Measurements from ENCODE around the gene REM2.

REM2 gene, protein sequence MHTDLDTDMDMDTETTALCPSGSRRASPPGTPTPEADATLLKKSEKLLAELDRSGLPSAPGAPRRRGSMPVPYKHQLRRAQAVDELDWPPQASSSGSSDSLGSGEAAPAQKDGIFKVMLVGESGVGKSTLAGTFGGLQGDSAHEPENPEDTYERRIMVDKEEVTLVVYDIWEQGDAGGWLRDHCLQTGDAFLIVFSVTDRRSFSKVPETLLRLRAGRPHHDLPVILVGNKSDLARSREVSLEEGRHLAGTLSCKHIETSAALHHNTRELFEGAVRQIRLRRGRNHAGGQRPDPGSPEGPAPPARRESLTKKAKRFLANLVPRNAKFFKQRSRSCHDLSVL

GRCh38 chr14:22883173-22883976 is at the start of gene REM2:
REM2 (plus strand) TSS chr14:22883222; CDS start chr14:22883288, 66 bp downstream.
- intact Hi-C loops (cut with DNase I) = no loop called here
- DNase-seq = peak in 7 of 42 donors; percentile 26 to 55 (median 31)

DNA sequence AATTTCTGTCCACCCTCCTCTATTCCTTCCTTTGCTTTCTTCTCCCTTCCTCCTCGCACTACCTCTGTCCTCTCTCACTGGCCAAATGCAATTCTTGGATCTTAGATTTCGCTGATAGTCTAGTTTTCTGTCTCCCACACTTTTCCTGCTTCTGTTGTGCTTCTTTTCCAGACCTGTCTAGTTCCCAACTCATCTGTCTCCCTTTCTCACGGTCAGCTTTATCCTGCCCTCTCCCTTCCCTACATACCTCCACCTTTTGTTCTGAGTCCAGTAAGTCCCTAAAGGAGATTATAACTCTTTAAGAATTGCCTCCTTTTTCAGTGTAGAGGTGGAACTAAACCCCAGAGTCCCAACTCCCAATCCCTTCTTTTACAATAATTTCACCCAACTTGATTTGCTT is 47.5 kb upstream of the REM2 start:
- DNase-seq = no peak

DNA sequence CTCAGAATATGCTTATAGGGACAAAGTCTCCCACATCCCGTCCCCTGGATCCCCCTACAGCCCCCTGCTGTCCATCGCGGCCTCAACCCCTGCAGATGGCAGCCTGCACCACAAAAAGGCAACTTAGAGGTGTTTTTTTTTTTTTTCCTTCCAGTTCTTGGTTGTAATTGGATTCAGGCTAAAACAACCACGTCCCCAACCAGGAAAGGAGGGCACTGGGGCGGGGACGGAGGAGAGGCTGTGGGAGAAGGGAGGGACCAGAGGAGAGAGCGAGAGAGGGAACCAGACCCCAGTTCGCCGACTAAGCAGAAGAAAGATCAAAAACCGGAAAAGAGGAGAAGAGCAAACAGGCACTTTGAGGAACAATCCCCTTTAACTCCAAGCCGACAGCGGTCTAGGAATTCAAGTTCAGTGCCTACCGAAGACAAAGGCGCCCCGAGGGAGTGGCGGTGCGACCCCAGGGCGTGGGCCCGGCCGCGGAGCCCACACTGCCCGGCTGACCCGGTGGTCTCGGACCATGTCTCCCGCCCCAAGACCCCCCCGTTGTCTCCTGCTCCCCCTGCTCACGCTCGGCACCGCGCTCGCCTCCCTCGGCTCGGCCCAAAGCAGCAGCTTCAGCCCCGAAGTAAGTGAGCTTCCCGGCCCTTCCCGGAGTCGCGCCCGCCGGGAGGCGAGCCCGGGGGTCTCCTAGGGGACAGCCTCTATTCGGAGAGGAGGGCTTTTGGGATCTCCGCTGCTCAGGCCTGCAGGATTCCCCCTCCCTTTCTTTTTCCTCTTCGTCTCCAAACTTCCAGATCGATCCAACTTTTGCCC is 46.5 kb upstream of the REM2 start, which contains the start of gene MMP14:
MMP14 (plus strand) TSS at position 285 of the 813 bp plus-strand sequence; CDS start at position 518, 233 bp downstream.
- intact Hi-C loops (cut with DNase I) = loop anchor here (10.0 kb wide), 2 partner anchors 68 to 262 kb away; no protein-coding TSS in a partner anchor
- DNase-seq = peak in 16 of 42 donors; percentile 19 to 61 (median 43)

More for the DNA sequence above, 47.5 kb upstream of the REM2 start:
- intact Hi-C loops (cut with DNase I) = loop anchor here (10.0 kb wide), 2 partner anchors 69 to 261 kb away; no protein-coding TSS in a partner anchor

GRCh38 chr14:22837114-22837749 is 45.8 kb upstream of the REM2 start:
- intact Hi-C loops (cut with DNase I) = loop anchor here (10.0 kb wide), 2 partner anchors 68 to 262 kb away; no protein-coding TSS in a partner anchor

GRCh38 chr14:22837750-22838538 is 45.1 kb upstream of the REM2 start:
- intact Hi-C loops (cut with DNase I) = loop anchor here (10.0 kb wide), 2 partner anchors 67 to 263 kb away; no protein-coding TSS in a partner anchor
- DNase-seq = peak in 3 of 42 donors; percentile 34 to 45 (median 36)

More at GRCh38 chr14:22837114-22837749, 45.8 kb upstream of the REM2 start:
- peak in 27 of 42 donors; percentile 27 to 77 (median 45) for DNase-seq

- intact Hi-C loops (cut with DNase I) = loop anchor here (10.0 kb wide), 2 partner anchors 66 to 264 kb away; no protein-coding TSS in a partner anchor
- DNase-seq = peak in 7 of 42 donors; percentile 18 to 48 (median 36)
Measured at GRCh38 chr14:22838631-22839041, 44.4 kb upstream of the REM2 start.

GRCh38 chr14:22839159-22839779 is 43.8 kb upstream of the REM2 start:
- DNase-seq = peak in 2 of 42 donors; percentile 6 to 46
- intact Hi-C loops (cut with DNase I) = loop anchor here (10.0 kb wide), 2 partner anchors 66 to 264 kb away; no protein-coding TSS in a partner anchor

DNA sequence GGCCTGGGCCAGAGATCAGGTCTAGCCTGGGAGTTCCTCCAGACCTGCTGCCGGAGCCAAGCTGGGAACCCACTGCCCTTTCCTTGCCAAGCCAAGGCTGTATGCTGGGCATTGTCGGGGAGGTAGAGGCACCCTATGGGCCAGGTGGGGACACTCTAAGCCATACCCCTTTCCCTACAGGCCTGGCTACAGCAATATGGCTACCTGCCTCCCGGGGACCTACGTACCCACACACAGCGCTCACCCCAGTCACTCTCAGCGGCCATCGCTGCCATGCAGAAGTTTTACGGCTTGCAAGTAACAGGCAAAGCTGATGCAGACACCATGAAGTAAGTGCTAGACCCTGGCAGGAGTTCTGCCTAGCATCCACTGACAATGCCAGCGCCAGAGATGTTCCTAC is 41.7 kb upstream of the REM2 start:
- DNase-seq = no peak
- intact Hi-C loops (cut with DNase I) = no loop called here

DNA sequence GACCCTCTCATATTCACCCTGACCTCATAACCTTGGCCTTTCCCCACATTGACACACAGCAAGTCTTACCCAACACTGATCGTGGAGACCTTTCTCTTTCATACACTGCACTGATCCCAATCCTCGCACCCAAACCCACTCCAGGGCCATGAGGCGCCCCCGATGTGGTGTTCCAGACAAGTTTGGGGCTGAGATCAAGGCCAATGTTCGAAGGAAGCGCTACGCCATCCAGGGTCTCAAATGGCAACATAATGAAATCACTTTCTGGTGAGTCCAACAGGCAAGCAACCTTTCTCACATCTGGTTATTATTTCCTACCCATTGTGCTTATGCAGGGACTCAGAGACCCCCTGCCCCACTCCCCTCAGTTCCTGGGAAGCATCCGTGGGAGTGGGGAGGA is 41.3 kb upstream of the REM2 start:
- intact Hi-C loops (cut with DNase I) = no loop called here
- DNase-seq = no peak

GRCh38 chr14:22842211-22843122 is 40.6 kb upstream of the REM2 start:
- no peak for DNase-seq
- intact Hi-C loops (cut with DNase I) = no loop called here

GRCh38 chr14:22843123-22843925 is 39.7 kb upstream of the REM2 start:
- DNase-seq = no peak
- intact Hi-C loops (cut with DNase I) = no loop called here

- no peak for DNase-seq
- intact Hi-C loops (cut with DNase I) = no loop called here
Measured at GRCh38 chr14:22844221-22845102, 38.6 kb upstream of the REM2 start.

DNA sequence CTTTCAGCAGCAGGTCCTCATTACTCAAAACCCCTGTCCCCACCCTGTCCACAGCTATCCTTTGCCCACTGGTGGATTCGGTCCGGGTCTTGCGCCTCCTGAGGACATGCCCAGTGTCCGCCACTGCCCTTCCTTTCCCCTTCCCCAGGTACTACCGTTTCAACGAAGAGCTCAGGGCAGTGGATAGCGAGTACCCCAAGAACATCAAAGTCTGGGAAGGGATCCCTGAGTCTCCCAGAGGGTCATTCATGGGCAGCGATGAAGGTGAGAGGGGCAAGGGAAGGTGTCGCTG is 38.0 kb upstream of the REM2 start:
- no peak for DNase-seq
- intact Hi-C loops (cut with DNase I) = no loop called here

Measured in head of caudate nucleus (tissue), 42 donors.